ENCODE measurements around the gene MPI. TPM values are rescaled to one million over a fixed set of nuclear protein-coding genes. Genes with fewer than 3 reads are reported as not detected.
"Not testable (repeated sequence)": the region's sequence is repeated elsewhere in the genome, so short reads cannot be mapped to it uniquely, and the experiment has no call there.

Gene MPI
- total RNA-seq, 2 donors from 2014 or later, result 25.4 to 38.2 TPM

DNA sequence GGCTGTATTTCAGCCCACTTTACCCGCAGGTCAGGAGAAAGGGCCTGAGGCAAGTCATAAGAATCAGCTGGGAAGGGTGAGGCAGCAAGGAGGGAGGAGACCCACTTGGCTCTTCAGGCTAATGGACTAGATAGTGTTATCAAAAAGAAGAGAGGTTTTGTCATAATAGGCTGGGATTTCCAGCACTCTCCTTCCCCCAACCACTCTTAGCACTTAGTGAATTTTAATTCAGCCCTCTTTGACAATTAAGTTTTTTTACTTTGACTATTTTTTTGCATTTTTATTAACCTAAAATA is 771 bp downstream of the MPI start:
- H3K4me1 Mint-ChIP-seq, result peaks cover 37% of the 10 kb centered on the region
- H3K36me3 Mint-ChIP-seq (ENCODE audit: low read depth), result no peaks in the 10 kb centered on the region
- H3K4me3 Mint-ChIP-seq, result peak overlapping the region; percentile 95
- no peak for DNase-seq
- no peaks in the 10 kb centered on the region for H3K27me3 Mint-ChIP-seq
- no peaks in the 10 kb centered on the region for H3K9me3 ChIP-seq (ENCODE audit: control insufficient read depth, low read length, poor library complexity, severe bottlenecking)
- no peak for ATAC-seq
- H3K27ac Mint-ChIP-seq, result peak overlapping the region; percentile 96

DNA sequence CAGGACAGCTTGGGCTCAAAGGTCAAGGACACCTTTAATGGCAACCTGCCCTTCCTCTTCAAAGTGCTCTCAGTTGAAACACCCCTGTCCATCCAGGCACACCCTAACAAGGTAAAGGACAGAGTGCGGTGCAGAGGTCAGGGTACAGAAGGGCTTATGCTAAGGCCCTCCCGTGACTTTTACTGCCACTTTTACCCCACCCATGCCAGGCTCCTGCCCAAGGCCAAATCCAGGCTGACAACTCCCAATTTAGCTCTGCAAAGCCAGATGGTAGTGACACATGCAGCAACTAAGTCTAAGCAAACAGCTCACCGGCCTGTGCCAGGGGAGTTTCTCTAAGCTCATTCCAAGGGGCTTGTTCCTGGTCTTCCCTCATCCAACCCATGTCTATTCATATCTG is 1.6 kb downstream of the MPI start:
- Mint-ChIP-seq H3K4me1 (peaks cover 37% of the 10 kb centered on the region), H3K27ac (peak overlapping the region; percentile 92), H3K36me3 (ENCODE audit: low read depth) (no peaks in the 10 kb centered on the region), H3K4me3 (no peak overlapping the region), H3K27me3 (no peaks in the 10 kb centered on the region)
- no peak for DNase-seq
- H3K9me3 ChIP-seq (ENCODE audit: control insufficient read depth, low read length, poor library complexity, severe bottlenecking), result no peaks in the 10 kb centered on the region
- no peak for ATAC-seq

DNA sequence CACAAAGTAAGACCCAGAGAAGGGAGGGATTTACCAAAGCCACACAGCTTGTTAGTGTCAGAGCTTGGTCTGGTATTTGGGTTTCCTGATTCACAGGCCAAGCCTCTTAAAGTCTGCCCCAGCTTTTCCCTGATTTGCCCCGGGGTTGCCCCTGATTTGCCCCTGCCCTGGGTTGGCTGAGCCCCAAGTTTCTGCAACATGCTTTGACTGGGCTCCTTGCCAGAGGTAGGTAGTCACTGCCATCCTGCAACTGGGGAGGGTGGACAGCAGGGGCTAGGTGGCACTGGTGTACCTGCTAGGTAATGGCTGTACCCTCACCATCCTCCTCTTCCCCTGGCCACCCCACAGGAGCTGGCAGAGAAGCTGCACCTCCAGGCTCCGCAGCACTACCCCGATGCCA is 2.5 kb downstream of the MPI start:
- peaks cover 37% of the 10 kb centered on the region for H3K4me1 Mint-ChIP-seq
- H3K36me3 Mint-ChIP-seq (ENCODE audit: low read depth), result no peaks in the 10 kb centered on the region
- no peak for DNase-seq
- no peaks in the 10 kb centered on the region for H3K27me3 Mint-ChIP-seq
- no peak for ATAC-seq
- H3K27ac Mint-ChIP-seq, result peak overlapping the region; percentile 92
- no peaks in the 10 kb centered on the region for H3K9me3 ChIP-seq (ENCODE audit: control insufficient read depth, low read length, poor library complexity, severe bottlenecking)
- H3K4me3 Mint-ChIP-seq, result no peak overlapping the region

DNA sequence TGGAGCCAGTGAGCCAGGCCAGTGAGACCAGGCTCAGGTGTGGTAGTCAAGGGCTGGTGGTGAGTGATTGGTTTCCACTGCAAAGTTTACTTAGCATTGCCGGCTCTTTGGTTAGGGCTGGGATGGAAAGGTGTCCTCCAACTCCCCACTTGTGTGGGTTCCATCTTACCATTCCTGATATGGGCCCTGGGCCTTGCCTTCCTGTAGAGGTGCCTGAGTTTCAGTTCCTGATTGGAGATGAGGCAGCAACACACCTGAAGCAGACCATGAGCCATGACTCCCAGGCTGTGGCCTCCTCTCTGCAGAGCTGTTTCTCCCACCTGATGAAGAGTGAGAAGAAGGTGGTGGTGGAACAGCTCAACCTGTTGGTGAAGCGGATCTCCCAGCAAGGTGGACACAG is 3.1 kb downstream of the MPI start:
- no peaks in the 10 kb centered on the region for H3K27me3 Mint-ChIP-seq
- H3K36me3 Mint-ChIP-seq (ENCODE audit: low read depth), result no peaks in the 10 kb centered on the region
- no peak for ATAC-seq
- peak overlapping the region; percentile 47 for H3K4me3 Mint-ChIP-seq
- no peaks in the 10 kb centered on the region for H3K9me3 ChIP-seq (ENCODE audit: control insufficient read depth, low read length, poor library complexity, severe bottlenecking)
- no peak for DNase-seq
- peak overlapping the region; percentile 92 for H3K27ac Mint-ChIP-seq
- peaks cover 37% of the 10 kb centered on the region for H3K4me1 Mint-ChIP-seq

DNA sequence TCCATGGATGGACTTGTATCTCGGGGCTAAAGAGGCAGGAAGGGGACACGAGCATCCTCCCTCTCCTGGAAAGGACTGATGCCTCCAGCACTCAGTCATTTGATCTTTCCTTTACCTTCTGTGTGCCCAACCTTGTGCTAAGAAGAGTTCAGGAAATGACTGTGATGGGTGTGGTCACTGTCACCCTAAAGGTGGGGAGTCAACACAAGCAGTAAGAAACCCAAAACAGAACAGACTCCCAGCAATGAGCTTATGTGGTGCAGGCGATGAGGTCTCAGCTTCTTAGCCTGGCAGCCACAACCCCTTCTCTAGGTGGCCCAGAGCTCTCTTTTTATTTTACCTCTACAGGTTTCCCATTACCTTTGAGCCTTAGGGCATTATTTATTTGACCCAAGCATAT is 3.8 kb downstream of the MPI start:
- Mint-ChIP-seq H3K27me3 (no peaks in the 10 kb centered on the region), H3K36me3 (ENCODE audit: low read depth) (no peaks in the 10 kb centered on the region), H3K27ac (peak overlapping the region; percentile 92), H3K4me3 (peak overlapping the region; percentile 88), H3K4me1 (peaks cover 37% of the 10 kb centered on the region)
- ATAC-seq (peak; percentile 66), DNase-seq (no peak)
- H3K9me3 ChIP-seq (ENCODE audit: control insufficient read depth, low read length, poor library complexity, severe bottlenecking), result no peaks in the 10 kb centered on the region

DNA sequence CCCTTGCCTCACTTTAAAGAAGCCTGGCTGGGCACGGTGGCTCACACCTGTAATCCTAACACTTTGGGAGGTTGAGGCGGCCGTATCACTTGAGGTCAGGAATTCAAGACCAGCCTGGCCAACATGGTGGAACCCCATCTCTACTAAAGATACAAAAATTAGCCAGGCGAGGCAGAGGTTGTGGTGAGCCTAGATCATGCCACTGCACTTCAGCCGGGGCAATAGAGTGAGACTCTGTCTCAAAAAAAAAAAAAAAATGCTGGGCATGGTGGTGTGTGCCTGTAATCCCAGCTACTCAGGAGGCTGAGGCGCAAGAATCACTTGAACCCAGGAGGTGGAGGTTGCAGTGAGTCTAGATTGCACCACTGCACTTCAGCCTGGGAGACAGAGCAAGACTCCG is 4.5 kb downstream of the MPI start:
- not testable (repeated sequence) for H3K27me3 Mint-ChIP-seq, H3K4me3 Mint-ChIP-seq, ATAC-seq

DNA sequence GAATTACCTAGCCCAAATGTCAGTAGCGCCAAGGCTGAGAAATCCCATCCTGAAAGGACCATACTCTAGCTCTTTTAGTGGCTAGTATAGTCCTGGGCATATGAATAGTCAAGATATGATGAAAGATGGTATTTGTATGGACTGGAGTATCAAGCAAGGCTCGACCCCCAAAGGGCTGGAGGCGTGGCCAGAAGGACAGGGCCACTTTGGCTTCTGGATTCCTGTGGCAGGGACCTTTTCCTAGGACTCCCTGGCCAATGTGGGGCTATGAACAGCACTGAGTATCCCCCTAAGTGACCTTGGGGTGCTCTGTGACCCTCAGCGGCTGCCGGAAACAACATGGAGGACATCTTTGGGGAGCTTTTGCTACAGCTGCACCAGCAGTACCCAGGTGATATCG is 6.0 kb downstream of the MPI start:
- Mint-ChIP-seq H3K4me1 (peaks cover 24% of the 10 kb centered on the region), H3K4me3 (no peak overlapping the region), H3K27me3 (no peaks in the 10 kb centered on the region), H3K27ac (peak overlapping the region; percentile 16), H3K36me3 (ENCODE audit: low read depth) (no peaks in the 10 kb centered on the region)
- DNase-seq (no peak), ATAC-seq (no peak)
- H3K9me3 ChIP-seq (ENCODE audit: control insufficient read depth, low read length, poor library complexity, severe bottlenecking), result no peaks in the 10 kb centered on the region

More for the DNA sequence above, 4.5 kb downstream of the MPI start:
- peaks cover 31% of the 10 kb centered on the region for H3K4me1 Mint-ChIP-seq
- DNase-seq; H3K36me3 Mint-ChIP-seq (ENCODE audit: low read depth); H3K9me3 ChIP-seq (ENCODE audit: control insufficient read depth, low read length, poor library complexity, severe bottlenecking): not testable (repeated sequence)
- H3K27ac Mint-ChIP-seq, result peak overlapping the region; percentile 92

DNA sequence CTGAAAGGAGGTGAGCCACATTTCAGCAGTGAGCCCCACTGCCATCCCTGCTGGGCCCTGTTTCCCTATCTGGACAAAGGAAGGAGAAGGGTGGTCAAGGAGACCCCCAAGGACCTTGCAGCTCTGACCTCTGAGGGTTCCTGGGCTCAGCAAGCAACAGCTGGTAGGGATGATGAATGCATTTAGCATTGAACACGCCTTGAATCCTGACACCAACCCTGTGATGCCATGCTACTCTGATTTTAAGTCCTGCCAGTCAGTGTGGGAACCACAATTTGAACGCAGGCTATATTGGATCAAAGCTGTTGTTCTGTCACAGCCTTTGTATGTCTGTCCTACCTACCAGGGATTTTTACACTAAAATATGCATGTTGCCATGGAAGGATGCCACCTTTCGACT is 6.5 kb downstream of the MPI start:
- Mint-ChIP-seq H3K4me3 (no peak overlapping the region), H3K4me1 (peaks cover 24% of the 10 kb centered on the region), H3K36me3 (ENCODE audit: low read depth) (no peaks in the 10 kb centered on the region), H3K27ac (no peak overlapping the region), H3K27me3 (no peaks in the 10 kb centered on the region)
- ATAC-seq (no peak), DNase-seq (no peak)
- no peaks in the 10 kb centered on the region for H3K9me3 ChIP-seq (ENCODE audit: control insufficient read depth, low read length, poor library complexity, severe bottlenecking)

DNA sequence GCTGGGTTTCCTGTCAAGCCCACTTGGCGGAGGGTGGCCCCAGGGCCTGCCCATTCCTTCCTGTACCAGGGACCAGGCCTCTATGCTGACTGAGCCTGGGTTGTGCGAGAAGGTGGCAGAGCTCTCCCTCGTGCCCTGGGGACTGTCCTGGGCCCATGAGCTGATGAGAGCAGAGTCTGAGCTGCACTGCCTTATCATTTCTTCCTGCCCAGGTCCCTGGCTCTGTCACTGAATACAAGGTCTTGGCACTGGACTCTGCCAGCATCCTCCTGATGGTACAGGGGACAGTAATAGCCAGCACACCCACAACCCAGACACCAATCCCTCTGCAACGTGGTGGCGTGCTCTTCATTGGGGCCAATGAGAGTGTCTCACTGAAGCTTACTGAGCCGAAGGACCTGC is 7.5 kb downstream of the MPI start:
- H3K9me3 ChIP-seq (ENCODE audit: control insufficient read depth, low read length, poor library complexity, severe bottlenecking), result no peaks in the 10 kb centered on the region
- Mint-ChIP-seq H3K36me3 (ENCODE audit: low read depth) (no peaks in the 10 kb centered on the region), H3K27ac (no peak overlapping the region), H3K27me3 (no peaks in the 10 kb centered on the region), H3K4me3 (no peak overlapping the region), H3K4me1 (peaks cover 23% of the 10 kb centered on the region)
- ATAC-seq, result no peak
- no peak for DNase-seq

DNA sequence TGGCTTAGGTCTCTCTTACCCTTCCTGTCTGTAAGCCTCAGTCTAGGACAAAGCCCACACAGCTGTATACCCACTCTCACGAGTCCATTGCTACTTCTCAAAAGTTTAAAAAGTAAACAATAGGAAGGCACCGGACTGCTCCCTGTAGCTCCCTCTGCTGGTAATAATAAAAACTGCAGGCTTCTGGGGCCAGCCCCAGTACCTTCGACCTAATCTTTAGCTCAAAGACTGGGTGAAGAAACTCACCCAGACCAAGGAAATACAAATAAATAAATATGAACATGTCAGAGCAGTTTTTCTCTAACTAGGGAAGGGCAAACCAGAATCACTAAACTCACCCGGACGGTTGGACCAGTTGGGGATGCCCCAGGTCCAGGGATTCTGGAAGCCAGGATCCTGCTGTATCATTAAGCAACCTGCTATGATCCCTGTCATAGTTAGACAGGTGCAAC is 11.8 kb downstream of the MPI start:
- peak overlapping the region; percentile 63 for H3K27ac Mint-ChIP-seq
- no peak overlapping the region for H3K4me3 Mint-ChIP-seq
- no peaks in the 10 kb centered on the region for H3K36me3 Mint-ChIP-seq (ENCODE audit: low read depth)
- no peaks in the 10 kb centered on the region for H3K9me3 ChIP-seq (ENCODE audit: control insufficient read depth, low read length, poor library complexity, severe bottlenecking)
- peaks cover 28% of the 10 kb centered on the region for H3K4me1 Mint-ChIP-seq
- peak; percentile 69 for ATAC-seq
- no peaks in the 10 kb centered on the region for H3K27me3 Mint-ChIP-seq
- DNase-seq, result peak in 2 of 3 donors; percentile 40 to 59

DNA sequence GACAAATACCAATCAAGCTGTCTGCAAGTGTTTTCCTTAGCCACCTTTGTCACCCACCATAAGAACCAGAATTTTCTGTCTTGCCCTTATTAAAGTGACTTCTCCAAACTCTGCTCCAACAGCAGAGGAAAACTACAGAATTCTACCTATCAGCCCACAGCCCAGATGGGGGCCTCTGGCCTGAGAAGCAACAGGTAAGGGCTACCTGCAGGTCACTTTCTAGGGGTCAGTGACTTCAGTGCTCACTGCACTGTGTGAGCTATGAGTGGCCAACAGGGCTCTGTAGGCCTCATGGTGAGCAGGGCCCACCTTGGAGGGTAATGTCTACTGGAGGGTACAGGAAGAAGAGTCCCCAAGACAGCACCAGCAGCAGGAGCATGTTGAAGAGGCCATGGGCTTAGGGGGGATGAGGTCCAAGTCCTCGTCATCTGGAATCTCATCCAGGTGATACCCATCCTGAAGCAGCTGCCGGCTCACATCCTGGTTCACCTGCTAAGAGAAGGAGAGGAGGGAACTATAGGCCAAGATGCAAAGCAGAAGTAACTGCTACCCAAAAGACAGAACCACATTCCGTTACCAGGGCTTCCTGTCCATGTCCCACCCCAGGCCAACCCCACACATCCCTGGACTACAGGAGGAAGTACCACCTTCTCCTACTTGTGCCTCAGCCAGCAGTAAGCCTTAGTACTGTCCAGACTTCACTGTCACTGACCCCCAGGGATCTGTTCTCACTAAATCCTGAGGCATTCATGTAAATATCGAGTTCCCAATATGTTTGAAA is 12.6 kb downstream of the MPI start:
- Mint-ChIP-seq H3K36me3 (ENCODE audit: low read depth) (peaks cover 2% of the 10 kb centered on the region), H3K4me3 (no peak overlapping the region)

DNA sequence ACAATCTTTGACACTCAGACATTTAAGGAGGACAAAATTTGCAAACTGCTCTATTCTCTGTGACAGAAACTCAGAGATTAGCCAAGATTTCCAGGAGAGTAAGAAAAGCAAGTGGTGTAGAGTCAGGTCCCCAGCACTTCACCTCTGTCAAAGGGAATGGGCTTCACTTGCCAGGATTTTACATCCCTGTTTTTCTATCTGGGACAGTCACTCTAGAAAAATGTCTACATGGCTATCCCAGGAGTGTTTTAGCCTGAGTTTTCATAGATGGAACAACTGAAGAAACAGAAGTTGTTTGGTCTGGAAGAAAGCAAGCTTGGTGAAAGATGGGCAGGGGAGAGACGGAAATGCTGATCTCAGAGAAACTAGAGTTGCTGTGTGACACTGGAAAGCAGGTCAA is 13.8 kb downstream of the MPI start:
- Mint-ChIP-seq H3K36me3 (ENCODE audit: low read depth) (peaks cover 2% of the 10 kb centered on the region), H3K4me1 (peaks cover 30% of the 10 kb centered on the region), H3K4me3 (no peak overlapping the region), H3K27me3 (no peaks in the 10 kb centered on the region), H3K27ac (peak overlapping the region; percentile 98)
- ATAC-seq (no peak), DNase-seq (no peak)
- H3K9me3 ChIP-seq (ENCODE audit: control insufficient read depth, low read length, poor library complexity, severe bottlenecking), result no peaks in the 10 kb centered on the region

More for the DNA sequence above, 12.6 kb downstream of the MPI start:
- Mint-ChIP-seq H3K4me1 (peaks cover 29% of the 10 kb centered on the region), H3K27me3 (no peaks in the 10 kb centered on the region), H3K27ac (peak overlapping the region; percentile 63)
- no peaks in the 10 kb centered on the region for H3K9me3 ChIP-seq (ENCODE audit: control insufficient read depth, low read length, poor library complexity, severe bottlenecking)
- ATAC-seq (no peak), DNase-seq (no peak)

DNA sequence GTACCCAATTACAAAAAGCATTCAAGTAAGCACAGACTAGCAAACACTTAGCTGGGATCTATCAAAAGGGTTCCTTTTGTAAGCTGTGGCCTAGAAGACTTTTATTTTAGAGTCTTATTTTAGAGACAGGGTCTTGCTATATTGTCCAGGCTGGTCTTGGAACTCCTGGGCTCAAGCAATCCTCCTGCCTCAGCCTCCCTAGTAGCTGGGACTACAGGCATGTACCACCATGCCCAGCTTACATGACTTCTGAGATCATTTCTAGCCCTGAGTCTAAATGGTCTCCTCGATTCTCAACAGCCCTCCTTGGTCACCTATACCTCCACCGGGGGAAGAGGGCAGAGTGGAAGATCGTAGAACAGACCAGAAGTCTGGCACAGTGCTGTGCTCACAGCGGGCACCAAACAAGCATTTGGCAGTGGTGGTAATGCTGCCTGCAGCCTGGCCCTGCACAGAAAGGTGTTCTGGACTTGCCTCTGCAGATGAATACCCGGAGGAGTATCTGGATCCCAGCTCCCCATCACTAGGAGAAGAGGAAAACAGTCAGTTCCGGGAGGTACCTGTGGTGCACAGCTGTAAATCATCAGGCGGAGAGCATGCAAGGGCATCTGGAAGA is 14.5 kb downstream of the MPI start:
- no peaks in the 10 kb centered on the region for H3K9me3 ChIP-seq (ENCODE audit: control insufficient read depth, low read length, poor library complexity, severe bottlenecking)
- DNase-seq, result no peak
- Mint-ChIP-seq H3K27me3 (no peaks in the 10 kb centered on the region), H3K4me1 (peaks cover 31% of the 10 kb centered on the region), H3K36me3 (ENCODE audit: low read depth) (peaks cover 2% of the 10 kb centered on the region), H3K4me3 (no peak overlapping the region), H3K27ac (peak overlapping the region; percentile 98)
- no peak for ATAC-seq

DNA sequence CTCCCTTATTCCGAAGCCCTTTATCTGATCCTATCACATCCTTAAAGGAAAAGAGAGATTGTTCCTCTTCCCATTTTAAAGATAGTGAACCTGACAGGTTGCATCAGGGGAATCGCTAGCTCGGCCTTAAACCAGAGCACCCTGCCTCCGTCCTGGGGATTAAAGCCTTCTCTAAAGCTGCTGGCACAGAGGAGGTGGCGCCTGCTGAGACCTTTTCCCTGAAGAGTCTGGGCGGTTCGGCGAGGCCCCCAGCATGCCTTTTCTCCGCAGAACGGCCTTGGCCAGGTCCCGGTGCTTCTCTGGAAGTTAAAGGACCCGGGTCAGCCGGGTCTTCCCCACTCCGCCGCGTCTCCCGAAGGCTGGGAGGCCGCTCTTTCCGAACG is 16.2 kb downstream of the MPI start:
- H3K4me1 Mint-ChIP-seq, result peaks cover 26% of the 10 kb centered on the region
- peaks cover 2% of the 10 kb centered on the region for H3K36me3 Mint-ChIP-seq (ENCODE audit: low read depth)
- H3K4me3 Mint-ChIP-seq, result peak overlapping the region; percentile 98
- peak overlapping the region; percentile 98 for H3K27ac Mint-ChIP-seq
- H3K9me3 ChIP-seq (ENCODE audit: control insufficient read depth, low read length, poor library complexity, severe bottlenecking), result no peaks in the 10 kb centered on the region
- DNase-seq (no peak), ATAC-seq (peak; percentile 49)
- H3K27me3 Mint-ChIP-seq, result no peaks in the 10 kb centered on the region

All from T-helper 17 cell (primary cell).